ENCODE results near the gene SENP5.
A peak's percentile ranks its signal among the peaks of the same experiment; 100 is the strongest.

SENP5 gene

DNA sequence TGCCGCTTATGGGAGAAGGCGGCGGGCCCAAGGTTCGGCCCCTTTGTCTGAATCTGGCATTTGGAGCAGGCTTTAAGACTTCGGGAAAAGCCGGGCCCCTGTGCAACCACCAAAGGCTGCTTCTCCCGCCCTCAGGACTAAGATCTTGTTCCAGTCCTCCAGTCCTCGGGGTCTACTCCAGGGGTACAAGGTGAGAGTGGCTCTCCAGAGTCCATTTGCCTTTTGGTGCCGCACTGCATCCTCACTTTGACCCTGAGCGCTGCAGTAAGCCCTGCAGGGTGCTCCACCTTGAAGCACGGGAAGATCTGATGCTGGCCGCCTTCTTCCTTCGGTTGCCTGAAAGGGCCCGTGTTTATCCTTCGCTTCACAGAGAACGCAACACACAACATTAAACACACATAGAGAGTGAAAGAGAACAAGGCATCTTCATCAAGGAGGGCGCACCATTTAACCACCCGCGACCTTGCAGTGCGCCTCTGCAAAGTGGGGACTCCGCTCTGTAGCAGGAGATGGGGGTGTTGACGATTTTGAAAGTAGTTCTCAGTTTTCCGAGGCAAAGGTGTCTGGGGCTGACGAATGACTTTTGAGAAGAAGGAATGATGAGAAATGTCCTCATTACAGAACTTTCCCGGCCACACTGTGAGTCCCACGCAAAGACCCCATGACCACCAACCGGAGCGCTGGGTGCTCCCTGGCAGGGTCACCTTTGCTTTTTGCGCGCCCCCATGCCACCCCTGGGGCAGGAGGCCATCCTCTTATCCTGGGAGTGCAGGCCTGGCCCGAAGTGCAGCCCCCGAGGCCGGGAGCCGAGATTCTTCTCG, 99.9 kb downstream of the SENP5 start:
- Histone ChIP-seq H3K4me3 (ENCODE audit: insufficient read length, low read depth) (peak overlapping the region; percentile 72), H3K36me3 (ENCODE audit: insufficient read depth, insufficient read length, low read length) (no peaks in the 10 kb centered on the region), H3K4me1 (ENCODE audit: insufficient read depth, insufficient read length) (peaks cover 6% of the 10 kb centered on the region), H3K27me3 (ENCODE audit: insufficient read depth, insufficient read length) (peaks cover 52% of the 10 kb centered on the region), H3K9ac (ENCODE audit: insufficient read length, low read depth) (peak overlapping the region; percentile 86), H3K9me3 (ENCODE audit: insufficient read depth, low read length) (peaks cover 22% of the 10 kb centered on the region)
- no peak for DNase-seq (ENCODE audit: low read depth, low spot score)
- no peak for TF ChIP-seq ZNF274 (IDR thresholded peaks at IDR 0.05; ENCODE audit: low read depth, low read length)
- no peak for TF ChIP-seq YY1 (IDR thresholded peaks at IDR 0.05; ENCODE audit: insufficient read depth, insufficient read length)
- TF ChIP-seq SUZ12 (IDR thresholded peaks at IDR 0.05; ENCODE audit: extremely low read depth, insufficient read depth, insufficient read length), result peak; percentile 4

DNA sequence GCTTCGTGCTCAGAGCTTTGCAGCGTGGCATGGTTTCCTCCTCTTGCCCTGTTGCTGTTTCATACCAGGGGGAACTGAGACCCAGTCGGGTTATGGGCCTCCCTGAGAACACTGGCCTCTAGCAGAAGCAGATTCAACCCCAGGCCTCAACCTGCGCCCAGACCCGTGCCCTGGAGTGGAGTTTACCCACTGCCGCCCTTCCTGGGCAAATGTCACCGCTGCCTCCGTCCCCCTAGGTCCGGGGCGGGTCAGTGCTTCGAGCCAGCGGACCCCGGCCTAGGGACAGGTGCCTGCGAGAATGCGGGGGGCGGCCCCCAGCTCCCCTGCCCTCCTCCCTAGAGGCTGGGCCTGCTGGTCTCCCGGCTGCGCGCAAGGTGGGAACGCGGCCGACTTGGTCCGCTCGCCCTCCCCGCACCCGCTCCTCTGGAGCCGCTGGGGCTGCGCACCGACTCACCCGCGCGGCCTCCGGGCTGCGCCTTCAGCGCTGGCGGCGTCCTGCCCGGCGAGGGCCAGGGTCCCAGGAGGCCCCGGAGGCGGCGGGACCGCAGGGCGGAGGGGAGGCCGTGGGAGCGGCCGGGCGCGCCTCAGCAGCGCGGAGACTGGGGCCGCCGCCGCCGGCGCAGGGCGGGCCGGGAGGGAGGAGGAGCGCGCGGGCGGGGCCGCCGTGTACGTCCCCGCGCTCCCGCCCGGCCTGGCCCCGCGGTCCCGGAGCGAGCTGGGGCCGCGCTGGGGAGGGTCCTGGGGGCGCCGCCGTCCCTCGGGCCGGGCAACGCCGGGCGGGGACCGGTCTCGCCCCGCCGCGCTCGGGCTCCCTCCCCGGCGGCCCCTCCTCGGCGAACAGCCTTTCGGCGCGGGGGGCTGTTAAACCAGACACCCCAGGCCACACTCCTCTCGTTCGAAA, 100.8 kb downstream of the SENP5 start, which contains the start of gene PIGZ:
Gene PIGZ, minus strand, starts transcription at position 601 of the 901 bp plus-strand sequence. CDS start 16,802 bp downstream, outside the sequence.
- TF ChIP-seq YY1 (IDR thresholded peaks at IDR 0.05; ENCODE audit: insufficient read depth, insufficient read length), result no peak
- peak; percentile 6 for TF ChIP-seq SUZ12 (IDR thresholded peaks at IDR 0.05; ENCODE audit: extremely low read depth, insufficient read depth, insufficient read length)
- TF ChIP-seq ZNF274 (IDR thresholded peaks at IDR 0.05; ENCODE audit: low read depth, low read length), result no peak
- no peak for DNase-seq (ENCODE audit: low read depth, low spot score)
- peak within 1 kb of the TSS; percentile 72 for H3K4me3 ChIP-seq (ENCODE audit: insufficient read length, low read depth)
- peaks cover 25% of the 10 kb centered on the region for H3K9me3 ChIP-seq (ENCODE audit: insufficient read depth, low read length)
- peaks cover 52% of the 10 kb centered on the region for H3K27me3 ChIP-seq (ENCODE audit: insufficient read depth, insufficient read length)
- no peaks in the 10 kb centered on the region for H3K36me3 ChIP-seq (ENCODE audit: insufficient read depth, insufficient read length, low read length)
- peaks cover 6% of the 10 kb centered on the region for H3K4me1 ChIP-seq (ENCODE audit: insufficient read depth, insufficient read length)
- peak within 1 kb of the TSS; percentile 86 for H3K9ac ChIP-seq (ENCODE audit: insufficient read length, low read depth)

DNA sequence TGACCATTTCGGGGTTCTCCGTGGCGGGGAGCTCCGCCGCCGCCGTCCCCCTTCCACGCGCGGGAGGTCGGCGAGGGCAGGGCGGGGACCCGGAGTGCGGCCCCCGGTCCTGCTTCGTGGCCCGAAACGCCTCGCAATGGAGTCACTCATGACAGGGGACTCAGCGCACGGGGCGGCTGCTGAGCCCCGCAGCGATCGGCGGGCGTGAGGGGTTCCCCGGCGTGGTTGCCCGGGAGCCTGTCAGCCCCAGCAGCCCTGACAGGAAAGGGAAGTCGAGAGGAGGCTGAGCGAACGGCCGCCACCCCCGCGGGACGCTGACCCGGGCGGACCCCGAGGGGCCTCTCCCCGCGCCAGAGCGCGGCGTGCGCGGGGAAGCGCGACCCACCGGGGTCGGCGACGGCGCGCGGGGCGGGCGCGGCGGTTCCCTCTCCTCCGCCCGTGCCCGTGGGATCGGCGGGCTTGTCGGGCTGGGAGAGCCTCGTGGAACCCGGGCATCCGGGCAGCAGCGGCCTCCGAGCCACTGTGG, 101.5 kb downstream of the SENP5 start:
- no peaks in the 10 kb centered on the region for H3K36me3 ChIP-seq (ENCODE audit: insufficient read depth, insufficient read length, low read length)
- TF ChIP-seq SUZ12 (IDR thresholded peaks at IDR 0.05; ENCODE audit: extremely low read depth, insufficient read depth, insufficient read length) (no peak), ZNF274 (IDR thresholded peaks at IDR 0.05; ENCODE audit: low read depth, low read length) (no peak), YY1 (IDR thresholded peaks at IDR 0.05; ENCODE audit: insufficient read depth, insufficient read length) (no peak)
- no peak for DNase-seq (ENCODE audit: low read depth, low spot score)

DNA sequence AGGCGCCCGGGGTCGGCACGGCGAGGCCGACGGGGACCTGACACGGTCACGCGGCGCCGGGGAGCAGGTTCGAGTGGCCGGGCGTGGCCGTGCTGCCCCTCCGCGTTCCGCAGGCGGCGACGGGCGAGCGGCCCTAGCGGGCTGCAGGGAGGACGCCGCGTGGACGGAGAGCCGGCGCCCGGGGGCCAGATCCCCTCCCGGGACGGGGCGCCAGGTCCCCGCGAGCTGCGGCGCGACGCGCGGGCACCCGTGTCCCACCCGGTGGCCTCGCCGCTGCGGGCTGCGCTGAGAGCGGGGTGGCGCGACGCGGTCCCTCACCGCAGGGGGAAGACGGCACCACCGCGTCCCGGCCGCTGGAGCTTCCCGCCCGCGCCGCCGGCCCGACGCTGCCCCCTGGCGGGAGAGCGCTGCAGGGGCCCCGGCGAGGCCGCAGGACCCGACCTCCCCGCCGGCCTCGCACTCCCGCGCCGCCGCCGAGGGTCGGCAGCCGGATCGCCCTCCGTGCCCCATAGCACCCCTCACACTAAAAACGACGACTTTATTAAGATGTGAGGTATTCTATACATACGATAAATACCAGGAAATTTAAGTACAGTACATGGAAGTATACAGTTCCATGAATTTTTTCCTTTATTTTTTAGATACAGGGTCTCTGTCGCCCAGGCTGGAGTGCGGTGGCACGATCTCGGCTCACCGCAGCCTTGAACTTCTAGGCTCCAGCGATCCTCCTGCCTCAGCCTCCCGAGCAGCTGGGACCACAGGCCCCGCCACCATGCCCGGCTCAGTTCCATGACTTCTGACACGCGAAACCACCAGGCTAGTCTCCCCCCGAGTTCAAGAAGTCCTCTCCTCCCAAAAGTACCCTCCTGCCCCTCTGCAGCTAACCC, 102.2 kb downstream of the SENP5 start:
- Histone ChIP-seq H3K4me3 (ENCODE audit: insufficient read length, low read depth) (peak overlapping the region; percentile 72), H3K9ac (ENCODE audit: insufficient read length, low read depth) (peak overlapping the region; percentile 86), H3K27me3 (ENCODE audit: insufficient read depth, insufficient read length) (peaks cover 52% of the 10 kb centered on the region), H3K36me3 (ENCODE audit: insufficient read depth, insufficient read length, low read length) (no peaks in the 10 kb centered on the region), H3K9me3 (ENCODE audit: insufficient read depth, low read length) (peaks cover 25% of the 10 kb centered on the region), H3K4me1 (ENCODE audit: insufficient read depth, insufficient read length) (peaks cover 6% of the 10 kb centered on the region)
- peak; percentile 46 for TF ChIP-seq SUZ12 (IDR thresholded peaks at IDR 0.05; ENCODE audit: extremely low read depth, insufficient read depth, insufficient read length)
- TF ChIP-seq YY1 (IDR thresholded peaks at IDR 0.05; ENCODE audit: insufficient read depth, insufficient read length), result no peak
- no peak for TF ChIP-seq ZNF274 (IDR thresholded peaks at IDR 0.05; ENCODE audit: low read depth, low read length)
- DNase-seq (ENCODE audit: low read depth, low spot score), result peak; percentile 39

More for the DNA sequence above, 101.5 kb downstream of the SENP5 start:
- H3K9ac ChIP-seq (ENCODE audit: insufficient read length, low read depth), result peak overlapping the region; percentile 86
- H3K9me3 ChIP-seq (ENCODE audit: insufficient read depth, low read length), result peaks cover 25% of the 10 kb centered on the region
- H3K4me1 ChIP-seq (ENCODE audit: insufficient read depth, insufficient read length), result peaks cover 6% of the 10 kb centered on the region
- peak overlapping the region; percentile 72 for H3K4me3 ChIP-seq (ENCODE audit: insufficient read length, low read depth)
- peaks cover 52% of the 10 kb centered on the region for H3K27me3 ChIP-seq (ENCODE audit: insufficient read depth, insufficient read length)

DNA sequence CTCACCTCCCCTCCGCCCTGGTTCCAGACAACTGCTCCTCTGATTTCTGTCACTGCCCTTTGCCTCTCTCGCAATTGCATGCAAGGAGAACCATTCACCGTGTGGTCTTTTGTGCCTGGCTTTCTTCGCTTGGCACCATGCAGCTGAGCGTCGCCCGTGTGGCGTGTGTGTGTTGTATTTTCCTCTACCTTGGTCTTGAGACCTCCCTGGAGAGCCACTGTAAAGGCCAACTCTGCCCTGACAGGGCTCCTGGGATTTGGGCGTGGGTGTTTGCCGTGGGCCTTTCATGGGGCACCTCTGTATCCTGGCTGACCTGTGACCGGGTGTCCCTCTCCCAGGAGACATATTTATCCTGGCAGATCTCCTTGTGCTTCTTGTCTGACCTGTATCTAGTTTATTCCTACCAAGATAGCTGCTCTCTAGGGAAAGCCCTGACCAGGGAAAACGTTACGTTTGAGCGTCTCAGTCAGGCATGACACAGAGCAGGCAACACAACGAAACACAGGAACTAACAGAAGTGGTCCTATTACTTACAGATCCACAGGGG, 102.9 kb downstream of the SENP5 start:
- Histone ChIP-seq H3K4me1 (ENCODE audit: insufficient read depth, insufficient read length) (peaks cover 6% of the 10 kb centered on the region), H3K36me3 (ENCODE audit: insufficient read depth, insufficient read length, low read length) (no peaks in the 10 kb centered on the region), H3K9ac (ENCODE audit: insufficient read length, low read depth) (no peak overlapping the region), H3K9me3 (ENCODE audit: insufficient read depth, low read length) (peaks cover 25% of the 10 kb centered on the region), H3K27me3 (ENCODE audit: insufficient read depth, insufficient read length) (peaks cover 52% of the 10 kb centered on the region), H3K4me3 (ENCODE audit: insufficient read length, low read depth) (no peak overlapping the region)
- TF ChIP-seq ZNF274 (IDR thresholded peaks at IDR 0.05; ENCODE audit: low read depth, low read length) (no peak), SUZ12 (IDR thresholded peaks at IDR 0.05; ENCODE audit: extremely low read depth, insufficient read depth, insufficient read length) (no peak), YY1 (IDR thresholded peaks at IDR 0.05; ENCODE audit: insufficient read depth, insufficient read length) (no peak)
- no peak for DNase-seq (ENCODE audit: low read depth, low spot score)

DNA sequence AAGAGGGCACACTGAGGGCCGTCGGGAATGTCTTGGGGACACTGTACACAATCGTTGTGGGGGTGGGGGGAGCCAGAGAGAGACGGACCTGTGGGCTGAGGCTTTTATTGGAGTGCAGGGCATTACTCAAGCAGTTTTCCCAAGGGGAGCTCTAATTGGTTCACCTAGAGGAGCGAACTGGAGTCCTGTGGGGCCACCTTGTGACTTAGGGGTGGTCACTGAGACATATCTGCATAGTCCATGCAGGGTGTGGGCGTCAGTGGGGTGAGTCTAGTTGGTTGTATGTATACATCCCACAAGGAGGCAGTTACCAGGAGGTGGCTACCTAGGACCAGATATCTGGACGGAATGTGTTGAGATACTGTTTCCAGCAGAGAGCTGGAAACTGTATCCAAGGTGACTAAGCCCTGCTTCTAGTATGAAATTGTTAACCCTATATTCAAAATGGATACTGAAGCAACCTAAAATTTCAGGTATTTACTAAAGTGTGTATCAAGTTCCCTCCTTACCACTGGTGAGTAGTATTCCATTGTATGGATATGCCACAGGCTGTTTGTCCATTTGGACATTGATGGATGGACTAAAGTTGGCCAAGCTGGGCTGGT, 103.5 kb downstream of the SENP5 start:
- H3K27me3 ChIP-seq (ENCODE audit: insufficient read depth, insufficient read length), result peaks cover 52% of the 10 kb centered on the region
- H3K9ac ChIP-seq (ENCODE audit: insufficient read length, low read depth), result no peak overlapping the region
- H3K4me3 ChIP-seq (ENCODE audit: insufficient read length, low read depth), result no peak overlapping the region
- peaks cover 6% of the 10 kb centered on the region for H3K4me1 ChIP-seq (ENCODE audit: insufficient read depth, insufficient read length)
- no peak for TF ChIP-seq ZNF274 (IDR thresholded peaks at IDR 0.05; ENCODE audit: low read depth, low read length)
- no peak for TF ChIP-seq SUZ12 (IDR thresholded peaks at IDR 0.05; ENCODE audit: extremely low read depth, insufficient read depth, insufficient read length)
- TF ChIP-seq YY1 (IDR thresholded peaks at IDR 0.05; ENCODE audit: insufficient read depth, insufficient read length), result no peak
- no peak for DNase-seq (ENCODE audit: low read depth, low spot score)
- no peaks in the 10 kb centered on the region for H3K36me3 ChIP-seq (ENCODE audit: insufficient read depth, insufficient read length, low read length)
- H3K9me3 ChIP-seq (ENCODE audit: insufficient read depth, low read length), result peaks cover 25% of the 10 kb centered on the region
